Measurements from ENCODE around the gene ECM2. TPM values are rescaled to one million over a fixed set of nuclear protein-coding genes. Genes with fewer than 3 reads are reported as not detected.

Gene ECM2
- total RNA-seq, 1 donor, result not detected

DNA sequence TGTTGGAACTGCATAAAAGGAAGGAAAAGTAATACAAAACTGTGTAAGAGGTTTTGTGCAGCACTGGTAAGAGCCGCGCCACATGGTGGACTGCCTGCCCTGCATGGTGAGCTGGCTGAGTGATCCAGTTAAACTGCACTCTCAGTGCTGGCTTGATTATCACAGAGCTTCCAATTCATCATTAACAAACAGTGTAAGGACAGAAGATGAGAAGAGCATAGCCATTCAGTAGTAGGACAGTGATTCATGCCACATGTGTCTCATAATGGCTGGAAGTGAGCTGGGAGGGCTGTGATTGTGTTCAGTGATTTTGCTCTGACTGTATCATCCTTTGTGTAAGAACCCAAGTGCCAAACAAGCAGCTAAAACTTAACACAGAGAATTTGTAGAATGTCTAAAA lies 67.6 kb downstream of the ECM2 start:
- no peak for DNase-seq (ENCODE audit: low read depth in 2 of 3, low spot score in 2 of 3)

- no peak for DNase-seq (ENCODE audit: low read depth in 2 of 3, low spot score in 2 of 3)
Measured at GRCh38 chr9:92467511-92467910, 68.3 kb downstream of the ECM2 start.

DNA sequence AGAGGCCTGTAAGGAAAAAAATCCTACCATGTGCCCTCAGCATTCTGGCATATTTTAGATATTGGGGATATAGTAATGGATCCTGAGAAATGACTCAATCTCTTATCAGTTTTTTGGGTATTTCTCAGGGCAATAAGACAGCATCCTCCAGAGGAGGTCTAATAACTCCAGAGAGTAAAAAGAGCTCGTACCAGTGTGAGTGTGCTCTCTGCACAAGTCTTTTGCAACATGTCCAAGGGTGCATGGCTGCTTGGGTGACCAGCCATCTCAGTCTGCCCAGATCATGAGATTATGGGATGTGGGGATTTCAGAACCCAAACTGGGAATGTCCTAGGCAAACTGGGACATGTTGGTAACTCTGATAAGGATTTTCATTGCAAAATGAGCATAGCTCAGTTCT lies 68.7 kb downstream of the ECM2 start:
- DNase-seq (ENCODE audit: low read depth in 2 of 3, low spot score in 2 of 3), result no peak

- no peak for DNase-seq (ENCODE audit: low read depth in 2 of 3, low spot score in 2 of 3)
Measured at GRCh38 chr9:92463984-92464383, 71.8 kb downstream of the ECM2 start.

DNA sequence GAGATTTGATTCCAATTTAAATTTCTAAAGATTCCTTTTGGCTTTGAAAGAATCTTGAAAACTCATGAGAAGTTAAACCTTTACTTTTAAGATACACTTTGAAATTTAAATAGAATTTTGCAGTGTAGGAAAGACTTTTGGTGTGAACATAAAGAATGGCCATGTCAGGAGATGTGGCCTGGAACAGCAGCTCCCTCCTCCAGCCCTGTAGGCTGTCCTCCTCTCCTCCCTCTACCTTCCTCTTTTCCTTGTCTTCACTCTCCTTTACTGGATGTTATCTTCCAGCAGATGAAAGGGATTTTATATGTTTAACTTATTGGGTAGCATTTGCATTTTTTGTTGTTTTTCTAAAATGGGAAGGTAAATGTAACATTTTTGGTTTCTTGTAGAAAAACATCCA lies 72.4 kb downstream of the ECM2 start:
- DNase-seq (ENCODE audit: low read depth in 2 of 3, low spot score in 2 of 3), result no peak

DNA sequence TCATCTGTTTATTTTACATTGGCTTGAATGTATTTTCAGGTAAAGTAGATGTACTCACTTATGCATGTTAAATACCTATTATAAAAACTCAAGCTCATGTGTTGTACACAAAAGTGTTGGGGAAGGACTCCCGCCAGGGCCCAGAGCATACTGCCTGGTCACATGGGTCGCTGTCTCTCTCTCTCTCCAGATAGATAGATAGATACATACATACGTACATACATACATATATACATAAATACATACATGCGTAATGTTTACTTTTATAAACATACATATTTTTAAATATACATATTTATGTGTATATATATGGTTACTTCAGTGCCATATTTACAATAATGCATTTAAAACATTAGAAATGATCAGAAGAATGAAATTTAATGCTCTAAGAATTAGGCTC lies 78.2 kb downstream of the ECM2 start:
- DNase-seq (ENCODE audit: low read depth in 2 of 3, low spot score in 2 of 3), result no peak

DNA sequence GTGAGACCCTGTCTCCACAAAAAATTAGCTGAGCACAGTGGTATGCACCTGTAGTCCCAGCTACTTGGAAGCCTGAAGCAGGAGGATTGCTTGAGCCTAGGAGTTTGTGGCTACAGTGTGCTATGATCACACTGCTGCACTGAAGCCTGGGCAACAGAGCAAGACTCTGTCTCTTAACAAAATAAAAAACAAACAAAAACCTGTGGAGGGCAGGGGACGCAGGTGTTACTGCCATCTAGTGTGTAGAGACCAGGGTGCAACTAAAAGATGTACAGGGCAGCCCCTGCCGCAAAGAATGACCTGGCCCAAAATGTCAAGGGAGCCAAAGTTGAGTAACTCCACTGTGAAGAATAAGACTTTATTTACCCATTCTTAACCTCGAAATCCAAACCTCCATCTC lies 80.6 kb downstream of the ECM2 start:
- DNase-seq (ENCODE audit: low read depth in 2 of 3, low spot score in 2 of 3), result no peak

GRCh38 chr9:92446536-92446935 lies 89.3 kb downstream of the ECM2 start:
- DNase-seq (ENCODE audit: low read depth in 2 of 3, low spot score in 2 of 3), result no peak

Small RNA genes lying within 50 kb of the gene (small RNA-seq; reads per million reads assigned to genes)
- gene AL157827.1 (not detected), gene MIR4670 (not detected)

Other genes with a start within 250 kb of the ECM2 start
- gene IARS1, start 242.3 kb downstream of the ECM2 start, total RNA-seq, result 73.2 TPM
- gene NOL8, start 210.6 kb downstream of the ECM2 start, total RNA-seq, result 11.3 TPM
- 3.0 TPM for gene CENPP, start 210.0 kb downstream of the ECM2 start, total RNA-seq
- gene OGN, start 131.4 kb downstream of the ECM2 start, total RNA-seq, result under 0.01 TPM
- not detected for gene OMD, start 111.5 kb downstream of the ECM2 start, total RNA-seq
- gene ASPN, start 53.5 kb downstream of the ECM2 start, total RNA-seq, result not detected
- gene IPPK, start 134.1 kb upstream of the ECM2 start, total RNA-seq, result 10.2 TPM
- 78.9 TPM for gene BICD2, start 228.8 kb upstream of the ECM2 start, total RNA-seq